ENCODE data around the gene KRTAP10-1.
"Not testable (repeated sequence)": the region's sequence is repeated elsewhere in the genome, so short reads cannot be mapped to it uniquely, and the experiment has no call there.

Gene KRTAP10-1

DNA sequence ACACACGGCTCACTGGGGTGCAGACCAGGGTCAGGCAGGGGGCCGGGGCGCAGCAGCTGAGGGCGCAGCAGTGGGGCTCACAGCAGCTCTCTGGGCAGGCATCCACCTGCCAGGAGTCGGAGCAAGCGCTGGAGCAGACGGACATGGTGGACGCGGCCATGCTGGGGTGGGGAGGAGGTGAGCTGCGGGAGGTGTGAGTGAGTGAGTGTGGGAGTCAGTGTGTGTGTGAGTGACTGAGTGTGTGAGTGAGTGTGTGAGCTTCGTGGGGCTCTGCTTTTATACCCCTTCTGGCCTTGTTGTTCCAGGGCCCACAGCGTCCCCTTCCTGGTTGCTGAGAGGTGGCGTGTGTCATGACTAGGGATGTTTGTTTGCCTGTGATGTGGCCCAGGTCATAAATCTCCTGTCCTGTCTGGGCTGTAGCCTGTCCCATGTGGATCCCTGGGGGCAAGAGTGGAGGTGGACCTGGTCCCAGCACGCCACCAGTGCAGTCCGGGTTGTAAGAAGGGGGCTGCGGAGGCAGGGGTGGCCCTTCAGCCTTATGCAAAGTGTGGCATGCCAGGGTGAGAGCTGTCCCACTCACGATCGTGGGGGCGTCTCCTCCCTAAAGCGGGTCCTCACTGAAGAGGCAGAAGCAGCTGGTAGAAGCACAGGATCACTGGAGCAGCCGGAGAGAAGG lies at the start of gene KRTAP10-1:
Gene KRTAP10-1, minus strand, starts transcription at position 205 of the 676 bp plus-strand sequence. Its CDS starts 45 bp downstream, at position 160.
- no peak within 1 kb of the TSS for H3K4me3 Mint-ChIP-seq
- H3K36me3 Mint-ChIP-seq (ENCODE audit: low read depth) = no peaks in the 10 kb centered on the region
- no peaks in the 10 kb centered on the region for H3K9me3 Mint-ChIP-seq
- H3K27ac Mint-ChIP-seq = no peak within 1 kb of the TSS
- H3K4me1 Mint-ChIP-seq (ENCODE audit: low read depth) = no peaks in the 10 kb centered on the region
- no peaks in the 10 kb centered on the region for H3K27me3 Mint-ChIP-seq

GRCh38 chr21:44589094-44589493 lies 49.1 kb upstream of the KRTAP10-1 start:
- H3K27me3 Mint-ChIP-seq = peaks cover 23% of the 10 kb centered on the region
- no peaks in the 10 kb centered on the region for H3K36me3 Mint-ChIP-seq (ENCODE audit: low read depth)
- no peaks in the 10 kb centered on the region for H3K4me1 Mint-ChIP-seq (ENCODE audit: low read depth)
- no peak overlapping the region for H3K4me3 Mint-ChIP-seq
- no peaks in the 10 kb centered on the region for H3K9me3 Mint-ChIP-seq
- H3K27ac Mint-ChIP-seq = no peak overlapping the region

DNA sequence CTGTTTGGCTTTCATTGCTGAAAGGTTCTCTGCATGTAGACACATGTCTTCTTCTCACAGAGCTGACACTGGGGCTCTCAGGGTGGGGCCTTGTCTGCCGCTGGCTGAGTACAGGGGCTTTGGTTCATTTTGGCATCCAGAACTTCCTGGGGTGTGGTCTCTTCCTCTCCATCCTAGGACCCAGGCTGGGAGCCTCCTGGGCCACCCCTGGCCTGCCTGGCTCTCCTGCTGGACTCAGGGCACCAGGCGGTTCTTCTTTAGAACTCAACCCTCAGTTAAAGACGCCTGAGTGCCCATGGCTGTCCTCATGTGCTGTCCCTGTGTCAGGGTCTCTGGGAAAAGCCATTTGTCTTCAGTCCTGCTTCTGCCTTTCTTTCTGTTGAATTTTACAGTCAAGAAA lies 45.9 kb upstream of the KRTAP10-1 start:
- H3K27ac Mint-ChIP-seq = no peak overlapping the region
- H3K4me1 Mint-ChIP-seq (ENCODE audit: low read depth) = peaks cover 2% of the 10 kb centered on the region
- peaks cover 26% of the 10 kb centered on the region for H3K27me3 Mint-ChIP-seq
- peaks cover 10% of the 10 kb centered on the region for H3K9me3 Mint-ChIP-seq
- no peak overlapping the region for H3K4me3 Mint-ChIP-seq
- H3K36me3 Mint-ChIP-seq (ENCODE audit: low read depth) = peaks cover 8% of the 10 kb centered on the region

GRCh38 chr21:44583800-44584147 lies 43.8 kb upstream of the KRTAP10-1 start:
- Mint-ChIP-seq H3K4me3 (no peak overlapping the region), H3K4me1 (ENCODE audit: low read depth) (peaks cover 2% of the 10 kb centered on the region), H3K27ac (no peak overlapping the region), H3K27me3 (peaks cover 22% of the 10 kb centered on the region), H3K36me3 (ENCODE audit: low read depth) (peaks cover 8% of the 10 kb centered on the region), H3K9me3 (peaks cover 11% of the 10 kb centered on the region)

- H3K4me3 Mint-ChIP-seq = no peak overlapping the region
- peaks cover 2% of the 10 kb centered on the region for H3K4me1 Mint-ChIP-seq (ENCODE audit: low read depth)
- H3K36me3 Mint-ChIP-seq (ENCODE audit: low read depth) = peaks cover 8% of the 10 kb centered on the region
- peaks cover 22% of the 10 kb centered on the region for H3K27me3 Mint-ChIP-seq
- peaks cover 11% of the 10 kb centered on the region for H3K9me3 Mint-ChIP-seq
- no peak overlapping the region for H3K27ac Mint-ChIP-seq
Observed at GRCh38 chr21:44583089-44583799, 43.2 kb upstream of the KRTAP10-1 start.

GRCh38 chr21:44582055-44582454 lies 42.1 kb upstream of the KRTAP10-1 start:
- Mint-ChIP-seq H3K4me1 (ENCODE audit: low read depth) (peaks cover 2% of the 10 kb centered on the region), H3K36me3 (ENCODE audit: low read depth) (peaks cover 12% of the 10 kb centered on the region), H3K9me3 (peaks cover 20% of the 10 kb centered on the region), H3K27ac (no peak overlapping the region), H3K4me3 (no peak overlapping the region), H3K27me3 (peaks cover 20% of the 10 kb centered on the region)

- peaks cover 20% of the 10 kb centered on the region for H3K9me3 Mint-ChIP-seq
- H3K4me1 Mint-ChIP-seq (ENCODE audit: low read depth) = peaks cover 2% of the 10 kb centered on the region
- H3K4me3 Mint-ChIP-seq = no peak overlapping the region
- no peak overlapping the region for H3K27ac Mint-ChIP-seq
- H3K36me3 Mint-ChIP-seq (ENCODE audit: low read depth) = peaks cover 12% of the 10 kb centered on the region
- H3K27me3 Mint-ChIP-seq = peaks cover 13% of the 10 kb centered on the region
Observed at GRCh38 chr21:44581158-44581557, 41.2 kb upstream of the KRTAP10-1 start.

- H3K27me3 Mint-ChIP-seq, H3K4me3 Mint-ChIP-seq: not testable (repeated sequence)
- H3K9me3 Mint-ChIP-seq = peaks cover 20% of the 10 kb centered on the region
Observed at GRCh38 chr21:44580231-44580821, 40.3 kb upstream of the KRTAP10-1 start, which contains the start of gene KRTAP10-5. KRTAP10-5 (minus strand) TSS chr21:44580604; CDS start chr21:44580578, 26 bp downstream.

DNA sequence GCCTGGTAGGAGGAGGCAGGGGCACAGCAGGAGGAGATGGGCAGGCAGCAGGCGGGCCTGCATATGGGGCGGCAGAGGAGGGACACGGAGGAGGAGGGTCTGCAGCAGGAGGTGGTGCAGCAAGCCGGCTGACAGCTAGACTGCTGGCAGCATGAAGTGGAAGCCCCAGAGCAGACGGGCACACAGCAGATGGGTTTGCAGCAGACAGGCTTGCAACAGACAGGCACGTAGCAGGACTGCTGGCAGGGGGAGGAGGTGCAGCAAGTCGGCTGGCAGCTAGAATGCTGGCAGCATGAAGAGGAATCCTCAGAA lies 39.8 kb upstream of the KRTAP10-1 start:
- Mint-ChIP-seq H3K27ac (no peak overlapping the region), H3K27me3 (peaks cover 3% of the 10 kb centered on the region), H3K4me3 (no peak overlapping the region), H3K4me1 (ENCODE audit: low read depth) (peaks cover 2% of the 10 kb centered on the region), H3K9me3 (peaks cover 20% of the 10 kb centered on the region), H3K36me3 (ENCODE audit: low read depth) (peaks cover 12% of the 10 kb centered on the region)

More at GRCh38 chr21:44580231-44580821, 40.3 kb upstream of the KRTAP10-1 start, which contains the start of gene KRTAP10-5:
- peaks cover 12% of the 10 kb centered on the region for H3K36me3 Mint-ChIP-seq (ENCODE audit: low read depth)
- H3K27ac Mint-ChIP-seq; H3K4me1 Mint-ChIP-seq (ENCODE audit: low read depth): not testable (repeated sequence)

DNA sequence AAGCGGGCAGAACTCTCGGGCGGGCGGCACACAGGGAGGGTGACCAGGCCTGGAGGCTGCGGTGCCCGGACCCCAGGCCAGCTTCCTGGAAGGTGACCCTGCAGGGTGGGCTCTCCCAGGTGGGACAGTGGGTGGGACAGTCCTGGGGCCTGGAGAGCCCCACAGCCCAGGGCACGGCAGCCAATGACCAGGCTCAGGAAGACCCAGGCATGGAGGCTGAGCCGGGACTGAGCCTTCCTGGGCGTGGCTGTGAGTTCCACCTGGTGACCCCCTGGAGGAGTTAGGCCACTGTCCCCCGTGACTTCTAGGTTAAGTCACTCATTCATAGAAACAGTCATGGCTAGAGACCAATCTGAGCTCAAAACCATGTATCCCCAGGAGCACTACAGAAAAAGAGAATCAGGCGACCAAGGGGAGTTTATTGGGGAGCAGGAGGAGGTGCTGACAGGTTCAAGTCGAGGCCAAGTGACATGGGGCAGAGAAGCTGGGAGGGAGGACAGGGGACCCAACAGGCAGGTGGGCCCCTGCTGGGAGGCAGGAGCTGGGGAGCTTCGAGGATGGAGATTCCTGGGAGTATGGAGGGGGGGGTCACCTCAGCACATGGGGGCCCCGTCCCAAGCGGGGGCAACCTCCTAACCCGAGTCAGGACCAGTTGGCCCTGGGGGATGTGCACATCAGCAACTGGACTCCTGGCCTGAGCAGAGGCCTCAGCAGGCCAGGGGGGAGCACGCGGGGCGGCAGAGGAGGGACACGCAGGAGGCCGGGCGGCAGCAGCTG lies 39.2 kb upstream of the KRTAP10-1 start:
- H3K4me3 Mint-ChIP-seq = no peak overlapping the region
- H3K27me3 Mint-ChIP-seq = peaks cover 3% of the 10 kb centered on the region
- H3K9me3 Mint-ChIP-seq = peaks cover 20% of the 10 kb centered on the region
- H3K27ac Mint-ChIP-seq = no peak overlapping the region
- H3K36me3 Mint-ChIP-seq (ENCODE audit: low read depth) = peaks cover 12% of the 10 kb centered on the region
- peaks cover 2% of the 10 kb centered on the region for H3K4me1 Mint-ChIP-seq (ENCODE audit: low read depth)

DNA sequence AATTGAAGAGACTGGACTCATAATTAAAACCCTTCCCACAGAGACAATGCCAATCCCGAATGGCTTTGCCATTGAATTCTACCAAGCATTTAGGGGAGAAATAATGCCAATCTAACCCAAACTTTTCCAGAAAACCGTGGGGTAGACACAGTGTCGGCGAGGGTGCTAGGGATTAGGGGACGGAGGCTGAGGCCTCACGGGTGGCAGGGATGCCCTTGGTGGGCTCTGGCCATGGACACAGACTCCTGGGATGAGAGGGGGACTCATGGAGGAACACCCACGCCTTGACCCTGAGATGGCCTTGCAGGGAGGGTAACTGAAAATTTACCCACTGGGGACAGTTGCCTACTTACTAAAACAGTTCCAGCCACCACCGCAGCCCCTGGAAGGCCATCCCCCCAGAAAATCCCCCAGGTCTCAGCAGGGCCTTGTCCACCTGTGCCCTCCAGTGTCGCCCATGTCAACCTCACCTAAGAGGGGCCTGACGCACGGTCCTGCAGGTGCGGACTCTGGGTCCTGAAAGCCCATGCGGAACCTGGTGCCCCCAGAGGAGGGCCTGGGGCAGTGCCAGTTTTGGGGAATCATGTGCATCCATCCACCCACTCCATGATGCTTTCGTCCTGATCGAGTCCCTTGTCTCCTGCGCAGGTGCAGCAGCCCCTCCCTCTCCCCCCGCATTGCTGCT lies 38.5 kb upstream of the KRTAP10-1 start:
- no peak overlapping the region for H3K27ac Mint-ChIP-seq

GRCh38 chr21:44576025-44576420 lies 36.0 kb upstream of the KRTAP10-1 start:
- peaks cover 6% of the 10 kb centered on the region for H3K36me3 Mint-ChIP-seq (ENCODE audit: low read depth)
- no peak overlapping the region for H3K27ac Mint-ChIP-seq
- H3K27me3 Mint-ChIP-seq = peaks cover 3% of the 10 kb centered on the region
- H3K4me1 Mint-ChIP-seq (ENCODE audit: low read depth) = no peaks in the 10 kb centered on the region
- H3K4me3 Mint-ChIP-seq = no peak overlapping the region
- H3K9me3 Mint-ChIP-seq = peaks cover 11% of the 10 kb centered on the region

More for the DNA sequence above, 38.5 kb upstream of the KRTAP10-1 start:
- peaks cover 20% of the 10 kb centered on the region for H3K9me3 Mint-ChIP-seq
- peaks cover 3% of the 10 kb centered on the region for H3K27me3 Mint-ChIP-seq
- H3K36me3 Mint-ChIP-seq (ENCODE audit: low read depth) = peaks cover 12% of the 10 kb centered on the region
- no peak overlapping the region for H3K4me3 Mint-ChIP-seq
- H3K4me1 Mint-ChIP-seq (ENCODE audit: low read depth) = peaks cover 2% of the 10 kb centered on the region

DNA sequence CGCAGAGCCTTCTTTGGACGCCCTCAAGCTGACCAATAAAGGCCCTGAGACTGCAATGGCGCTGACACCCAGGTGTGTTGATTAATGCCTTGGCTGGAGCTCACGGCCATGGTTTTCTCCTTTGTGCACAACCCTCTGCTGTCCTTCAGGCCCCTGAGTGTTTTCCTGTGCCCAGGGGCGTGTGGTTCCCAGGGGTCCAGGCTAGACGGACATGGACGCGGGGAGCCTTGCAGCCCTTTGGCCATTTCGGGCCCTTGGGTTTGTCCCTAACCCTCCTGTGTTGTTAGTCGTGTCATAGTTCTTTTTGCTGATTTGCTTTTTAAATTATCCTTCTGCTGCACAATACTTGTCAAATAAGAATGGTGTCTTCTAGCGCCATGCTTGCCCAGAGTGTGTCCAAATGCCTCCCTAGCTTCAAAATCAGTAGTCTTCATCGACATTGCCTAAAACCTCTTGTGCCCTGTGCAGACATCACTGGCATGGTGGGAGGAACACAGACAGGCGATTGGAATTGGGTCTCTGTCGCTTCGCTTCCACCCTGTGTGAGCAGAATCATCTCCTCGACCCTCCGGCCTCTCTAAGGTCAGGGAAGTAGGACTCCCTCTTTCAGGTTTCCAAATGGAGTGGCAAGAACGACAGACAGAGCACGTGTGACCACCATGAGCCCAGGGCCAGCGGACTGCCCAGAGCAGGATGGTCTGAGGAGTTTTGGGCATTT lies 35.5 kb upstream of the KRTAP10-1 start:
- Mint-ChIP-seq H3K27ac (no peak overlapping the region), H3K9me3 (peaks cover 9% of the 10 kb centered on the region), H3K4me3 (no peak overlapping the region), H3K36me3 (ENCODE audit: low read depth) (peaks cover 4% of the 10 kb centered on the region), H3K27me3 (peaks cover 3% of the 10 kb centered on the region), H3K4me1 (ENCODE audit: low read depth) (no peaks in the 10 kb centered on the region)
